ENCODE results near the gene KCNN3.

KCNN3 gene

GRCh38 chr1:154818911-154819310 lies 51.2 kb downstream of the KCNN3 start:
- Histone ChIP-seq H3K4me1 (ENCODE audit: control insufficient read depth, insufficient read depth, low read length) (no peaks in the 10 kb centered on the region), H3K4me3 (ENCODE audit: low read depth, low read length) (no peak overlapping the region), H3K36me3 (ENCODE audit: control insufficient read depth, insufficient read depth, low read length) (no peaks in the 10 kb centered on the region), H3K9me3 (ENCODE audit: control insufficient read depth, insufficient read depth, low read length) (no peaks in the 10 kb centered on the region), H3K27me3 (ENCODE audit: control insufficient read depth, insufficient read depth, low read length) (no peaks in the 10 kb centered on the region), H3K9ac (ENCODE audit: low read depth, low read length) (no peak overlapping the region)

DNA sequence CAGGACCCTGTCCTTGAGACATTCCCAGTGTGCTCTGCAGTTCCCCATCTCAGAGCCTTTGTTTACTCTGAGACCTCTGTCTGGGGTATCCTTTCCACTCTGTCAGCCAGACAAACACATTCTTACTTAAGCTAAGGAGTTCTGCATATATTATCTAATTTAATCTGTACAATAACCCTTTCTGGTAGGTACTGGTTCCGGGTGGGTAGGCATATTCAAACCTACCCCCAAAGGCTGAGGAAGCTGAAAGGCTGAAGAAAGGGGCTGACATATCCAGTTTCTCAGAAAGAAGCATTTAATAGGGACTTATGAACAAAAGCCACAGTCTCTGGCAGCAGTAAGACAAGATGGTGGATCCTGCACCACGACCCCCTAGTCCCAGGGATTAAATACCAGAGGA lies 53.1 kb downstream of the KCNN3 start:
- Histone ChIP-seq H3K9me3 (ENCODE audit: control insufficient read depth, insufficient read depth, low read length) (no peaks in the 10 kb centered on the region), H3K27me3 (ENCODE audit: control insufficient read depth, insufficient read depth, low read length) (no peaks in the 10 kb centered on the region), H3K4me3 (ENCODE audit: low read depth, low read length) (no peak overlapping the region), H3K36me3 (ENCODE audit: control insufficient read depth, insufficient read depth, low read length) (no peaks in the 10 kb centered on the region), H3K9ac (ENCODE audit: low read depth, low read length) (no peak overlapping the region), H3K4me1 (ENCODE audit: control insufficient read depth, insufficient read depth, low read length) (no peaks in the 10 kb centered on the region)

GRCh38 chr1:154816369-154816768 lies 53.7 kb downstream of the KCNN3 start:
- H3K9ac ChIP-seq (ENCODE audit: low read depth, low read length), result no peak overlapping the region
- H3K4me3 ChIP-seq (ENCODE audit: low read depth, low read length), result no peak overlapping the region
- no peaks in the 10 kb centered on the region for H3K27me3 ChIP-seq (ENCODE audit: control insufficient read depth, insufficient read depth, low read length)
- H3K36me3 ChIP-seq (ENCODE audit: control insufficient read depth, insufficient read depth, low read length), result no peaks in the 10 kb centered on the region
- no peaks in the 10 kb centered on the region for H3K4me1 ChIP-seq (ENCODE audit: control insufficient read depth, insufficient read depth, low read length)
- H3K9me3 ChIP-seq (ENCODE audit: control insufficient read depth, insufficient read depth, low read length), result no peaks in the 10 kb centered on the region

- Histone ChIP-seq H3K9me3 (ENCODE audit: control insufficient read depth, insufficient read depth, low read length) (no peaks in the 10 kb centered on the region), H3K4me3 (ENCODE audit: low read depth, low read length) (no peak overlapping the region), H3K36me3 (ENCODE audit: control insufficient read depth, insufficient read depth, low read length) (no peaks in the 10 kb centered on the region), H3K27me3 (ENCODE audit: control insufficient read depth, insufficient read depth, low read length) (no peaks in the 10 kb centered on the region), H3K9ac (ENCODE audit: low read depth, low read length) (no peak overlapping the region), H3K4me1 (ENCODE audit: control insufficient read depth, insufficient read depth, low read length) (no peaks in the 10 kb centered on the region)
Measured at GRCh38 chr1:154813846-154814505, 56.1 kb downstream of the KCNN3 start.

DNA sequence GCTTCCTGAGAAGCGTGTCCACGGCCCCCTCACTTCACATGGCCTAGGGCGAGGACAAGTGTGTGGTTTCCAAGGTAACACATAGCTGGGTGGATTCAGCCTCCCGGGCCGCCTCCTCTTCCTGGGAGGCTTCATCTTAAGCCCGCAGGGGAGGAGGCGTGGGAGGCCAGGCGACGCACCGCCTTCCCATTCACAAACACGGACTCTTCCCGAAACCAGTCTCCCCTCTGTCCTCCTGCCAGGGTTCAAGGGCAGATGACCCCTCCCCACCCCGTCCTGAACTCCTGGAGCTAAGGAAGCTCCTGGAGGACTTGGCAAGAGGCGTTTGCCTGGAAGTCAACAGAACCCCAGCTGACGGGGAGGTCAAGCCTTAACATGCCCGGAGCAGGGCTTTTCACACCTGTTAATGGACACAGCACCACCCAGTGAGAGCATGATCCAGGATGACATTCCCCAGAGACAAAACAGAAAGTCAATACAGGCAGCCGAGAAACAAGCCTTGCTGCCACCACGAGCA lies 56.7 kb downstream of the KCNN3 start:
- H3K9me3 ChIP-seq (ENCODE audit: control insufficient read depth, insufficient read depth, low read length), result no peaks in the 10 kb centered on the region
- no peak overlapping the region for H3K9ac ChIP-seq (ENCODE audit: low read depth, low read length)
- no peaks in the 10 kb centered on the region for H3K27me3 ChIP-seq (ENCODE audit: control insufficient read depth, insufficient read depth, low read length)
- H3K36me3 ChIP-seq (ENCODE audit: control insufficient read depth, insufficient read depth, low read length), result no peaks in the 10 kb centered on the region
- H3K4me3 ChIP-seq (ENCODE audit: low read depth, low read length), result no peak overlapping the region
- no peaks in the 10 kb centered on the region for H3K4me1 ChIP-seq (ENCODE audit: control insufficient read depth, insufficient read depth, low read length)

- H3K9ac ChIP-seq (ENCODE audit: low read depth, low read length), result no peak overlapping the region
- no peaks in the 10 kb centered on the region for H3K4me1 ChIP-seq (ENCODE audit: control insufficient read depth, insufficient read depth, low read length)
- no peaks in the 10 kb centered on the region for H3K36me3 ChIP-seq (ENCODE audit: control insufficient read depth, insufficient read depth, low read length)
- no peak overlapping the region for H3K4me3 ChIP-seq (ENCODE audit: low read depth, low read length)
- no peaks in the 10 kb centered on the region for H3K27me3 ChIP-seq (ENCODE audit: control insufficient read depth, insufficient read depth, low read length)
- H3K9me3 ChIP-seq (ENCODE audit: control insufficient read depth, insufficient read depth, low read length), result no peaks in the 10 kb centered on the region
Measured at GRCh38 chr1:154812877-154813276, 57.2 kb downstream of the KCNN3 start.

GRCh38 chr1:154810571-154810970 lies 59.5 kb downstream of the KCNN3 start:
- H3K36me3 ChIP-seq (ENCODE audit: control insufficient read depth, insufficient read depth, low read length), result no peaks in the 10 kb centered on the region
- no peak overlapping the region for H3K4me3 ChIP-seq (ENCODE audit: low read depth, low read length)
- H3K9ac ChIP-seq (ENCODE audit: low read depth, low read length), result no peak overlapping the region
- H3K27me3 ChIP-seq (ENCODE audit: control insufficient read depth, insufficient read depth, low read length), result no peaks in the 10 kb centered on the region
- H3K9me3 ChIP-seq (ENCODE audit: control insufficient read depth, insufficient read depth, low read length), result no peaks in the 10 kb centered on the region
- H3K4me1 ChIP-seq (ENCODE audit: control insufficient read depth, insufficient read depth, low read length), result no peaks in the 10 kb centered on the region

DNA sequence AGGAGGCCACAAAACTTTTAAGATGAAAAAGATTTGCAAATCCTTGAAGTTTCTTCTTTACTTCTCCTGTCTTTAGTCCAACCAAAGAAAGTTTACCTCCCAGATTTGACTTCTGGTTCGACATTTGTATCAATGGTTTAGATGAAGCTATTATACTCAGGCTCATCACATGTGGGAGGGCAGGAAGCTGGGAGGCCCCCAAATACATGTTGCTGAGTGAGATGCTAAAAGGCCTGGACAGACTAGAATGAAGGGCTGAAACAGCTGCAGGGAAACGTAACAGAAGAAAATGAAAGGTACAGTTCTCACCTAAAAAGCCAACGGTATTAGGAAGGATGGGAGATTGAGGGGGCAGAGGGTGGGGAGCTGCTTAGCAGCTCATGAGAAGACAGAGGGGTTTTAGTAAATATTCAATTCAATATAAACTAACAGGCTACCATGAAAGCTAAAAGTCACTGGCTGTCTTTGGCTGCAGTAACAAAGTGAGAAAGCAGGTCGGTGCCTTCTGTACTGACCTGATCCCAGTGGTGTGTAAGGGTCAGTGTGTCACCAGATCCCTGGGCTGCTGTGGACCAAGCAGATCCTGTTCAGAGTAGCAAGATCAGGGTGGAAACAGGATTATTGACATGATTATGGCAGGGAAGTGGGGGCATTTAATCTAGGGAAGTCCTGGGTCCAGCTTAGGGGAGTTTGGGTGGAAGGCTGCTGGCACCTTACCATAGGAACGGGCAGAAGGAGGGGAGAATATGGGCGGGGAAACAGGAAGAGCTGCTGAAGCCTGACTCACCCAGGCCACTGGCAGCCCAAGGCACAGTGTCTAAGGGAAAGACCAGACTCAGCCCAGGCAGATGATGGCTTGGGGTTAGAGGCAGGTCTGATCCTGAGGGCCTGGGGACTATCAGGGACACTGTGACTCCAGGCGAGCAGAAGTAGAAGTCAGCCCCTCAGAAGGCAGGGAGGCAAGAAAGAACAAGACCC lies 60.4 kb downstream of the KCNN3 start:
- no peaks in the 10 kb centered on the region for H3K27me3 ChIP-seq (ENCODE audit: control insufficient read depth, insufficient read depth, low read length)
- no peaks in the 10 kb centered on the region for H3K36me3 ChIP-seq (ENCODE audit: control insufficient read depth, insufficient read depth, low read length)
- H3K4me1 ChIP-seq (ENCODE audit: control insufficient read depth, insufficient read depth, low read length), result no peaks in the 10 kb centered on the region
- no peak overlapping the region for H3K4me3 ChIP-seq (ENCODE audit: low read depth, low read length)
- no peak overlapping the region for H3K9ac ChIP-seq (ENCODE audit: low read depth, low read length)
- H3K9me3 ChIP-seq (ENCODE audit: control insufficient read depth, insufficient read depth, low read length), result no peaks in the 10 kb centered on the region

DNA sequence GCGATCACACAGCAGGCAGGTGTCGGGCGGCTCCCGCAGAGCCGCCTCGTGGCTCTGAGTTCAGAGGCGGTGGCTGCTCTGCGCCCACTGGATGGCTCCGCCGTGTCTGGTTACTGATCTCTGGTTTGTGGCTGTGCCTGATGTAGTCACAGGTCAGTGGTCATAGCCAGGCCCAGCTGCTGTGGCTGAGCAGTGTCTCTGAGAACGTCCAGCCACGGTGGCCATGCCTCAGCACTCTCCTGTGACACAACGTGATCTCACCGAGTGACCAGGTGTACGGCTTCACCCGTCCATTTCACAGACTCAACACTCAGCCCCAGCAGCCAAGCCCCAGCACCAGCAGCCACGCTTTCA lies 61.2 kb downstream of the KCNN3 start:
- H3K9ac ChIP-seq (ENCODE audit: low read depth, low read length), result no peak overlapping the region
- H3K27me3 ChIP-seq (ENCODE audit: control insufficient read depth, insufficient read depth, low read length), result no peaks in the 10 kb centered on the region
- H3K4me1 ChIP-seq (ENCODE audit: control insufficient read depth, insufficient read depth, low read length), result no peaks in the 10 kb centered on the region

DNA sequence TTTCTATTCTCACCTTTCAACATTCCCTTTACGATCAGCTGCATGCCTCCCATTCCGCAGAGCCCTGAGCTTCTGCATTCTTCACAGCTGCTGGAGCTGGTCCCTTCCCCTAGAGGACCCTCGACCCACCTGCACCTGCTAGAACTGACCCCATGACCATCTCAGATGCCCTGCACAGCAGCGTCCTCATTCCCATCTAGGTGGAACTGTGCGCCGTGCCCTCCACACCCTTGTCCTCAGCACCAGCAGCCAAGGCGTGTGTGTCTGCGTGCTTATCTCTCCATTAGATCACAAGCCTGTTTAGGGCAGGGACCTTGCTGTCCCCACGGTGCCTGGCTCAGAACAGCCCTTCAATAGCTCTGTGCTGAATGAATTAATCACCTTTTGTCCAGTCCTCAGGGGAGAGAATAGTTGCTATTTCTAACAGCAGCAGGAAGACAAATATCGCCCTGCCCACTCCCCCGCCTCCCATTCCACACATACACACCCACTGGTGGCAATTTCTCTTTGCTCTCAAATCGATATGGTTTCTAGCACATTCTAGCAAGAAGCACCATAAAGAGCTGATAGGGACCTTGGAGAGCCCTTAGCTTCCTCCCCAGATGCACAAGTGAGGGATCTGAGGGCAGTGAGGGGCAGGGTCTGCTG lies 61.7 kb downstream of the KCNN3 start:
- no peaks in the 10 kb centered on the region for H3K9me3 ChIP-seq (ENCODE audit: control insufficient read depth, insufficient read depth, low read length)
- H3K27me3 ChIP-seq (ENCODE audit: control insufficient read depth, insufficient read depth, low read length), result no peaks in the 10 kb centered on the region
- H3K36me3 ChIP-seq (ENCODE audit: control insufficient read depth, insufficient read depth, low read length), result no peaks in the 10 kb centered on the region
- no peak overlapping the region for H3K9ac ChIP-seq (ENCODE audit: low read depth, low read length)
- no peaks in the 10 kb centered on the region for H3K4me1 ChIP-seq (ENCODE audit: control insufficient read depth, insufficient read depth, low read length)
- no peak overlapping the region for H3K4me3 ChIP-seq (ENCODE audit: low read depth, low read length)

More for the DNA sequence above, 61.2 kb downstream of the KCNN3 start:
- no peaks in the 10 kb centered on the region for H3K36me3 ChIP-seq (ENCODE audit: control insufficient read depth, insufficient read depth, low read length)
- no peaks in the 10 kb centered on the region for H3K9me3 ChIP-seq (ENCODE audit: control insufficient read depth, insufficient read depth, low read length)
- H3K4me3 ChIP-seq (ENCODE audit: low read depth, low read length), result no peak overlapping the region

- Histone ChIP-seq H3K4me3 (ENCODE audit: low read depth, low read length) (no peak overlapping the region), H3K36me3 (ENCODE audit: control insufficient read depth, insufficient read depth, low read length) (no peaks in the 10 kb centered on the region), H3K4me1 (ENCODE audit: control insufficient read depth, insufficient read depth, low read length) (no peaks in the 10 kb centered on the region), H3K9ac (ENCODE audit: low read depth, low read length) (no peak overlapping the region), H3K27me3 (ENCODE audit: control insufficient read depth, insufficient read depth, low read length) (no peaks in the 10 kb centered on the region), H3K9me3 (ENCODE audit: control insufficient read depth, insufficient read depth, low read length) (no peaks in the 10 kb centered on the region)
Measured at GRCh38 chr1:154807048-154807591, 63.0 kb downstream of the KCNN3 start.
